ENCODE measurements around the gene OR11H6.
"Not testable (repeated sequence)": the region's sequence is repeated elsewhere in the genome, so short reads cannot be mapped to it uniquely, and the experiment has no call there.

The OR11H6 gene, protein sequence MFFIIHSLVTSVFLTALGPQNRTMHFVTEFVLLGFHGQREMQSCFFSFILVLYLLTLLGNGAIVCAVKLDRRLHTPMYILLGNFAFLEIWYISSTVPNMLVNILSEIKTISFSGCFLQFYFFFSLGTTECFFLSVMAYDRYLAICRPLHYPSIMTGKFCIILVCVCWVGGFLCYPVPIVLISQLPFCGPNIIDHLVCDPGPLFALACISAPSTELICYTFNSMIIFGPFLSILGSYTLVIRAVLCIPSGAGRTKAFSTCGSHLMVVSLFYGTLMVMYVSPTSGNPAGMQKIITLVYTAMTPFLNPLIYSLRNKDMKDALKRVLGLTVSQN

DNA sequence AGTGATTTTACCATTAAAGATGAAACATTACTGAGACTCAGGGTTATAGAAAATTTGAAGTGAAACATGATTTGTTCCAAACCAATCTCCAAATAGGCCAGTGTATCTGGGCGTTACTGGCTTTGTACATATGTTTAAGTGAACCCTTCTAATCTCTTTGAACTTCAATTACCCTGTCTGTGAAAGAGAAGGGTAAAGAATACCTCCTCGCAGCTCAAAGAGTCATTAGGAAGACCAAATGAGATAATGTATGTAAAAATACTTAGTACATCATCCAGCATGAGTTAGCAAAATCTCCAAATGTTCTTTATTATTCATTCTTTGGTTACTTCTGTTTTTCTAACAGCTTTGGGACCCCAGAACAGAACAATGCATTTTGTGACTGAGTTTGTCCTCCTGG, at the start of gene OR11H6:
TSS of gene OR11H6 (plus strand) at position 301 of the 400 bp plus-strand sequence. CDS start at position 301, 0 bp downstream.
- DNase-seq: no peak

DNA sequence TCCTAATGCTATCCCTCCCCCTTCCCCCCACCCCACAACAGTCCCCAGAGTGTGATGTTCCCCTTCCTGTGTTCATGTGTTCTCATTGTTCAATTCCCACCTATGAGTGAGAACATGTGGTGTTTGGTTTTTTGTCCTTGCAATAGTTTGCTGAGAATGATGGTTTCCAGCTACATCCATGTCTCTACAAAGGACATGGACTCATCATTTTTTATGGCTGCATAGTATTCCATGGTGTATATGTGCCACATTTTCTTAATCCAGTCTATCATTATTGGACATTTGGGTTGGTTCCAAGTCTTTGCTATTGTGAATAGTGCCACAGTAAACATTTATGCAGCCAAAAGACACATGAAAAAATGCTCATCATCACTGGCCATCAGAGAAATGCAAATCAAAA, 49.3 kb upstream of the OR11H6 start:
- not testable (repeated sequence) for DNase-seq

DNA sequence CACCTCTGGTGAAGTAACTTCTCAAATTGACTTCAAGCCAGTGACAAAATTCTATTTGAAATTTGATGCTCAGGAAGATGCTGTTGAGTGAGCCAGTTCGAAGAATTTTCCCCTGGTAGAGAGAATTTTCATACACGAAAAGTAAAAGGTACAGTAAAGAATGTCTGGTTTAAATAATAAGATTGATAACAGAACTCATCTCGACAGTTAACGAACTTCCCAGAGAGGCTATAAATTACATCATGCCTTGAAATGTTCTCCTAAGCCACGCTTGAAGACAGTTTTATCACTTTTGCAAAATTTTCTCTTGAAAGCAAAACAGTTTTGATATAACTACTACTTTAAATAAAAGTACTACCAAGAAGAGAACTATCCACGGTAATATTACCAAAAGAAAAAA, 47.2 kb upstream of the OR11H6 start:
- DNase-seq: no peak

DNA sequence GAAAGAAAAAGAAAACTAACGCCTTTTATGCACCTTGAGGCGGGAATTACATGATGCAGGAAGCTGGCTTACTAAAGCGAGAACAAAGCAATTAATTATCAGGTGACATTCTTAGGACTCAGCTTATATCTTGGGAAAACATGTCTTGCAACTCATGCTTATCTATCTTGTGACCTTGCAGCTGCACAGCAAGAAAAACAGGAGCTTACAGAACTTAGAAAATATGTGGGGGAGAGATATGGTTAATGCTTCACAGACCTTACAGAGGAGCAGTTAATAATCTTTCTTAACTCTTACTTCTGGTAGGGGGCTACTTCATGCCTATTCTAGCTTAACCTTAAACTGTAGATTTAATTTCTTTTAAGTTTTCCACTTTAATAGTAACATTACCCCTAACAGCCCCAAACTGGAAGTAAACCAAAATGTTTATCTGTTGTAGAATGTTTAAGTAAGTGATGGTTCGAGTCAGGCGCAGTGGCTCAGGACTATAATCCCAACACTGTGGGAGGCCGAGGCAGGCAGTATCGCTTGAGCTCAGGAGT, 46.0 kb upstream of the OR11H6 start:
- peak; percentile 92 for DNase-seq

DNA sequence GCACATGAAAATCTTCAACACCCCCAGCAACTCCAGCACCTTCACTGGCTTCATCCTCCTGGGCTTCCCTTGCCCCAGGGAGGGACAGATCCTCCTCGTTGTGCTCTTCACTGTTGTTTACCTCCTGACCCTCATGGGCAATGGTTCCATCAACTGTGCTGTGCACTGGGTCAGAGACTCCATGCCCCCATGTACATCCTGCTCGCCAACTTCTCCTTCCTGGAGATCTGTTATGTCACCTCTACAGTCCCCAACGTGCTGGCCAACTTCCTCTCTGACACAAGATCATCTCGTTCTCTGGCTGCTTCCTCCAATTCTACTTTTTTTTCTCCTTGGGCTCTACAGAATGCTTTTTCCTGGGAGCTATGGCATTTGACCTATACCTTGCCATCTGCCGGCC, 44.3 kb upstream of the OR11H6 start:
- no peak for DNase-seq

DNA sequence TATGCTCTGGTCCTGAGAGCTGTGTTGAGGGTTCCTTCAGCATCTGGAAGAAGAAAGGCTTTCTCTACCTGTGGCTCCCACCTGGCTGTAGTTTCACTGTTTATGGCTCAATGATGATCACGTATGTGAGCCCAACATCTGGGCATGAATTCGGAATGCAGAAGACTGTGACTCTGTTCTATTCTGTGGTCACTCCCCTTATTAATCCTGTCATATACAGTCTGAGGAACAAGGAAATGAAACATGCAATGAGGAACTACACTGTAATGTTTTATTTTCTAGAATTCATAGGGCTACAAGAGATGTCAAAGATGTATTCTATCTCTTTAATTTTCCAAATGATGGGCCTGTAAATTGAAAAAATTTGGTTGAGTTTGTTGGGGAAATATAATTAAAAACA, 43.6 kb upstream of the OR11H6 start:
- DNase-seq: no peak

DNA sequence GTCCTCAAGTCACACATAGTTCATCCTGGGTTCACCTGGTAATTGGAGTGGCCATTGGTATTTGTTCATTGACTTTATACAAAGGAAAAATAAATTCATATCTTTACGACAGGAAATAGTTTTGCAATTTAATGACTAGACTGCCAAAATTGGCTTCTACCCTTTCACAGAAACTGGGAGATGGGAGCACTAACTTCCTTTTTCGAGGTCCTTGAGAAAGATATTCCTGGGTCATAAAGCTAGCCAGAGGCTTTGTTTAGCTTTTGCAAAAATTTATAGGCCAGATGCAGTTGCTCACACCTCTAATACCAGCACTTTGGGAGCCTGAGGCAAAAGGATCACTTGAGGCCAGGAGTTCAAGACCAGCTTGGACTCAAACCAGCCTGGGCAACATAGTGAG, 43.0 kb upstream of the OR11H6 start:
- no peak for DNase-seq

DNA sequence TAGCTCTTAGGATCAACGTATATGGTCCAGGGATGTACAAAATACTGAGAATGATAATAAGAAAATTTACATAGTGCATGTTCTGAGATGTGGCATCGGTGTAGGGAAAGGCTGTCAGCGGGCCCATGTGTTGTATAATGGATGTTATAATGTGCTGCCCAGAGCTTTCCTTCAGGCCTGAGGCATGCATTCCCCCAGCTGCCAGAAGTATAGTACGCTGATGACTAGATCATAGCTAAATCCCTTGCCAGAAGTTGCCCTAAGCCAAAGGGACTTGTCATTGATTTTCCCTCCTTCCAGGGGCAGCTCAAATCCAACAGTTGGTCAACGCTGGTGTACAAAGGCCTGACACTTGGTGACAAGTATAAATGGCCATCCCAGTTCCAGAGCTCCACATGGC, 39.3 kb upstream of the OR11H6 start:
- no peak for DNase-seq

DNA sequence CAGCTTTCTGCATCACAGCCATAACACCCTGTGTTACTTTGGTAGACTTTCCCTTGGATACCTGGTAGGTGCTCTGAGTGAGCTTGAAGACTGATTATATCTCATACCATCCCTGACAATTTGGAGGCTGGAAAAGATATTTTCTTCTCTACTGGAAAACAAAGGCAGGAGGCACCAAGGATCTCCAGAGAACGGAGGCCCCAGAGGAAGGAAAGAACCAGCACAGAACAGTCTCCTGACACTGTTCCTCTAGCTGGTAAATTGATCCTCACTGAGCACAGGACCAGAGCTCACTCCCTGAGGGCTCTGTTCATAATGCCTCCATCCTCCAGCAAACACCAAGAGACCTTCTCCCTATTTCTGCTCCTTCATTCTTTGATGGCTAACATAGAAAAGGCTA, 32.9 kb upstream of the OR11H6 start, which contains the start of gene OR11G2:
TSS of gene OR11G2 (plus strand) at position 301 of the 400 bp plus-strand sequence. CDS start 6,542 bp downstream, outside the sequence.
- no peak for DNase-seq

DNA sequence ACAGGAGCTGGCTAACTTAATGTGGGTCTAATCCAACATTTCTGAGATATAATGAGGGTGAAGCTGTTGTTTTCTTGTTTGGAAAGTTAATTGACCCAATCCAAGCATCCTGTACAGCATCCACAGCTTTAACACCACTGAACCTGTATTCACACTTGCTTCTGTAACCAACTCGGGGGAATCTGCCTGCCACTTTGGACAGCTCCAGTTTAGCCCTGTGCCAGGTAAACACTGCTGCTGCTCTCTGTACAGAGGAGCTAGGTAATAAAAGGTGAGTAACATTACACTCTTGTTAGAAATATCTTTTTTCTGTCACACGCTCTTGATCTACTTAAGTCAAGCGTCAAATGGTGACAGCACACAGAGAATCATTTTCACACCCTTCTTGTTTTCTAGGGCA, 32.1 kb upstream of the OR11H6 start:
- no peak for DNase-seq

DNA sequence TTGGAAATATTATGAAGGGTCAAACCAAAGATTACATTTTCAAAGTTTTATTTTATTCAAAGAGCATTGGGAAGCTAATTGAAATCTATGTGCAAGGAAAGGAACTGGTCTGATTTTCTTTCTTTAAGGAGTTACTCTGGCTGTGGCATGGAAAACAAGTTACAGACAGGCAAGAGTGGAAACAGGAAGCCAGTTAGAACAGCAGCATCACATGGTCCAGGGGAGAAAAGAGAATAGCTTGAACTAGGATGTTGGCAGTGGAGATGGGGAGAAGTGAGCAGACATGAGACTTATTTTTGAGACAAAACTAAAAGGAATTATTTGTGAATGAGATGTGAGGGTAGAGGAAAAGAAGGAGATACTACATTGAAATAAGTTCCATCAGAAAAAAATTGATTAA, 29.4 kb upstream of the OR11H6 start:
- no peak for DNase-seq

DNA sequence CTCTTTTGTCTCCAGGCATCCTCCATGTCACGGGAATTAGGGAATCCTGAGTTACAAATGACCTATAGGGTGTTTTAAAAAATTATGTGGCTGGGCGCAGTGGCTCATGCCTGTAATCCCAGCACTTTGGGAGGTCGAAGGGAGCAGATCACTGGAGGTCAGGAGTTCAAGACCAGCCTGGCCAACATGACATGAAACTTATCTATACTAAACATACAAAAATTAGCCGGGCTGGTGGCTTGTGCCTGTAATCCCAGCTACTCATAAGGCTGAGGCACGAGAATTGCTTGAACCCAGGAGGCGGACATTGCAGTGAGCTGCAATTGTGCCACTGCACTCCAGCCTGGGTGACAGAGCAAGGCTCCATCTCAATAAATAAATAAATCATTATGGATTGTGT, 28.3 kb upstream of the OR11H6 start:
- not testable (repeated sequence) for DNase-seq

DNA sequence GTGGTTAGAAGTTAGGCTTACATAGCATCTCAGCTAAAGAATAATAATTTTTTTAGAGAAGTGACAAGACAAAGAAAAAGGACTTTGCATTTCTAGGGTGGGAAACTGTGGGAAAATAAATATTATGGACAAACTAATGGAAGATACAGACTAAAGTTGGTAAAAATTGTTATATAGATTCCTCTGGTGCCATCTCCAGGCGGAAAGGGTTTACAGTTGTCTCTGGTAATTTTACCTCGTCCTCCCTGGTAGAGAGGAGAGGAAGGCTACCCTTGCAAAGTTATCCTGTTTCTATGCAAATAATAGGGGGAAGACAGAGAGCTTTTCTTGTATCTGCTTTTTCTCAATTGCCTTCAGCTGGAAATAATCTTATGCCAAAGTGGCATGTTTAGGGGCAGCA, 27.6 kb upstream of the OR11H6 start:
- no peak for DNase-seq

DNA sequence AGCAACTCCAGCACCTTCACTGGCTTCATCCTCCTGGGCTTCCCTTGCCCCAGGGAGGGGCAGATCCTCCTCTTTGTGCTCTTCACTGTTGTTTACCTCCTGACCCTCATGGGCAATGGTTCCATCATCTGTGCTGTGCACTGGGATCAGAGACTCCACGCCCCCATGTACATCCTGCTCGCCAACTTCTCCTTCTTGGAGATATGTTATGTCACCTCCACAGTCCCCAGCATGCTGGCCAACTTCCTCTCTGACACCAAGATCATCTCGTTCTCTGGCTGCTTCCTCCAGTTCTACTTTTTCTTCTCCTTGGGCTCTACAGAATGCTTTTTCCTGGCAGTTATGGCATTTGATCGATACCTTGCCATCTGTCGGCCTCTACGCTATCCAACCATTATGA, 26.1 kb upstream of the OR11H6 start:
- DNase-seq: no peak

DNA sequence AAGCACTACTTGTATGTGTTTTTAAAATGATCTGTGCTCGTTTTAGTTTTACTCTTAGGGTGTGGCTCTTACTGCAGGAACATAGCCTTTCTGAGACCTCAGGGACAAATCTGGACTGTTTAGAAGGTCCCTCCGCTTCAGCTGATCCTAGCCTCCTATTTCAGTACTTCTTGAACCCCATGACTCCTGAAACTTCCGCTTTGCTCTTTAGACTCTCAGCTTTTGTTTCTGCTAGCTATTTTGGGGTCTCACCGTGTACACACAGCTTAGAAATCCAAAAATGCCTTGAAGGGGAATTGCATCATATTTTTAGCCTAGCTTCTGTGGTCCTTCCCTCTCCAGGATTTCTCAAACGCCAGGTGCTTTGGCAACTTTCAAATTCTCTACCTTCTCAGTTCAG, 24.5 kb upstream of the OR11H6 start:
- no peak for DNase-seq

DNA sequence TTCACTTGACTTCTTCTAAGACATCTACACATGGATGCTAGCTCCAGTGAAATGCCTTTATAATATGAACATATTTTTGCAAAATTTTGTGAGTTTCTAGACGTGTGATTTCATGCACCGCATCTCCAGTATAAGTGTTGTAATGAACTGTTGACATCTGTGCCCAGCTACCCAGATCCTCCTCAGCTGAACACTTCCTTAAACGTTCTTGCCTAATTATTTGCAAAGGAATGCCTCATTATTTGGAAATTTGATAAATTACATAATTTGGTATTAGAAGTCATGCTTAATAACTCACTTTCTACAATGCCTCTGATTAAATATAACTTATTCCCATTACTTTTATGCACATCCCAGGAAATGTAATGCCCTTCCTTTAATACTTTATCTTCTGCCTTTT, 18.8 kb upstream of the OR11H6 start:
- no peak for DNase-seq

DNA sequence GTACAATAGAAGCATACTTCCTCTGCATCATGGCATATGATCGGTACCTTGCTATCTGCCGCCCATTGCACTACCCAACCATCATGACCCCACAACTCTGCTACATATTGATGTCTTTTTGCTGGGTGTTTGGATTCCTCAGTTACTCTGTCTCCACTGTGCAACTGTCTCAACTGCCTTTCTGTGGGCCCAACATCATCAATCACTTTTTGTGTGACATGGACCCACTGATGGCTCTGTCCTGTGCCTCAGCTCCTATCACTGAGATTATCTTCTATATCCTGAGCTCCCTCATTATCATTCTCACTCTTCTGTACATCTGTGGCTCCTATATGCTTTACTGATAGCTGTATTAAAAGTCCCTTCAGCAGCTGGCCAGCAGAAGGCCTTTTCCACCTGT, 13.9 kb upstream of the OR11H6 start:
- DNase-seq: no peak

DNA sequence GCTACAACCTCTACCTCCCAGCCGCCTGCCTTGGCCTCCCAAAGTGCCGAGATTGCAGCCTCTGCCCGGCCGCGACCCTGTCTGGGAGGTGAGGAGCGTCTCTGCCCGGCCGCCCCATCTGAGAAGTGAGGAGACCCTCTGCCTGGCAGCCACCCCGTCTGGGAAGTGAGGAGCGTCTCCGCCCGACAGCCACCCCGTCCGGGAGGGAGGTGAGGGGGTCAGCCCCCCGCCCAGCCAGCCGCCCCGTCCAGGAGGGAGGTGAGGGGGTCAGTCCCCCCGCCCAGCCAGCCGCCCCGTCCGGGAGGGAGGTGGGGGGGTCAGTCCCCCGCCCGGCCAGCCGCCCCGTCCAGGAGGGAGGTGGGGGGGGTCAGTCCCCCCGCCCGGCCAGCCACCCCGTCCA, 11.1 kb upstream of the OR11H6 start:
- DNase-seq: not testable (repeated sequence)

DNA sequence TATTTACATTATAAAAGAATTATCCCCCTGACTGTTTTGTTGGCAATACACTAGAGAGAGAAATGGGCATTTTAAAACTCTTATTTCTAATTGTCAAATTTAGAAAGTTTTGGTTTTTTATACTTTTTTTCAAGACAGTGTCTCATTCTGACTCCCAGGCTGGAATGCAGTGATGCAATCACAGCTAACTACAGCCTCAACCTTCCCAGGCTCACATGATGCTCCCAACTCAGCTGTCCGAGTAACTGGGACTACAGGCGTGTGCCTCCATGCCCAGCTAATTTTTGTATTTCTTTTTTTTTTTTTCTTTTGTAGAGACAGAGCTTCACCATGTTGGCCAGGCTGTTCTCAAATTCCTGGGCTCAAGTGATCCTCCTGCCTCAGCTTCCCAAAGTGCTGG, 8.3 kb upstream of the OR11H6 start:
- DNase-seq: no peak

DNA sequence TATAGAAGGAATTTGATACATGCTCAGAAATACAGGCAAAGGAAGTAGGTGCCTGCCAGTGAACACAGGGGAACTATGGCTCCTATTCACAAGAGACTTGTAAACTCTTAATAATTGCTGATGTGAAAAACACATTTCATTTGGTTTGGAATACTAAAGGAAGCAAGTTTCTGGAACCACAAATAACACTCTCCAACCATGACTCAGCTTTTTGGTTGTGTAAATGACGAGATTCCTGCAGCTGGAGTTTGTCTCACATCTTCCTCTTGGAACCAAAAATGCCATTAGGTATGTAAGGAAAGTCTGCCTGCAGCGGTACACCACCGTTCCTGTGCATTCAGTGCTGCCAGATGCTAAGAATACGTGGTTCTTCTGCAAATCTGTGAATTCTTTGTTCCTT, 4.5 kb upstream of the OR11H6 start:
- no peak for DNase-seq

DNA sequence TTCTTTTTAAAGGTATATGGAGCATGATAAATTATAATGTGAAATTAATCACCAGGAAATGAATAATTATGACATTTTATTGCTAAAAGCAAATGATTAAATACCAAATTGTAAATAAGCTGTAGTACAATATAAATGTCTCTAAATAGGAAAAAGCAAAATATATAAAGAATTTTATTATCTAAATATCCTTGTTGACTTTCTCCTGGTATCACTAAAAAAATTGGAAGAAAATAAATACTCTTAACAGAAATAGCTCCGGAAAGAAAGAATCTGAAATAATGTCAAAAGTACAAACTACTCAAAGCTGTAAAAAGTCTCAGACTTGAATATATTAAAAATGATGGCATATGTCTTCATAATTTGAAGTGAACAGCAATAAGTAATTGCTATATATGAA, 5.2 kb downstream of the OR11H6 start, which contains the start of gene OR11H7:
TSS of gene OR11H7 (plus strand) at position 301 of the 400 bp plus-strand sequence.
- no peak for DNase-seq

DNA sequence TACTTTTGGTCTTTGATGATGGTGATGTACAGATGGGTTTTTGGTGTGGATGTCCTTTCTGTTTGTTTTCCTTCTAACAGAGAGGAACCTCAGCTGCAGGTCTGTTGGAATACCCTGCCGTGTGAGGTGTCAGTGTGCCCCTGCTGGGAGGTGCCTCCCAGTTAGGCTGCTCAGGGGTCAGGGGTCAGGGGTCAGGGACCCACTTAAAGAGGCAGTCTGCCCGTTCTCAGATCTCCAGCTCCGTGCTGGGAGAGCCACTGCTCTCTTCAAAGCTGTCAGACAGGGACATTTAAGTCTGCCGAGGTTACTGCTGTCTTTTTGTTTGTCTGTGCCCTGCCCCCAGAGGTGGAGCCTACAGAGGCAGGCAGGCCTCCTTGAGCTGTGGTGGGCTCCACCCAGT, 11.9 kb downstream of the OR11H6 start:
- not testable (repeated sequence) for DNase-seq

DNA sequence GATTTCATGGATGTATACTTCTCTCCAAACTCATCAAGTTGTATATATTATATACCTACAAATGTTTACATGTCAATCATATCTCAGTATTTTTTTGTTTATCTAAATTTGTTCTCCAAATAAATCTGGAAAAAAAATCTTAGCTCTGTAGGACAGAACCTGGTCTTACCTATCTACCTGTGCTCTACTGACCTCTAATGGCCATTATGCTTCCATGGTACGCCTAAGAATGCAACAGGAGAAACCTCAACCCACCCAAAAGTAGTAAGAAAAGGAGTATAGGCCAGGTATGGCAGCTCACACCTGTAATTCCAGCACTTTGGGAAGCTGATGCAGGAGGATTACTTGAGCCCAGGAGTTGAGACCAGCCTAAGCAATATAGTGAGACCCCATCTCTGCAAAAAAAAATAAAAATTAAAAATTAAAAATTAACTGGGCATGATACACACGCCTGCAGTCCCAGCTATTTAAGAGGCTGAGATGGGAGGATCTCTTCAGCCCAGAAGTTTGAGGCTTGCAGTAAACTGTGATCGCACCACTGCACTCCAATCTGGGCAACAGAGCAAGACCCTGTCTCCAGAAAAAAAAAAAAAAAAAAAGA, 24.2 kb downstream of the OR11H6 start:
- DNase-seq: peak; percentile 24

DNA sequence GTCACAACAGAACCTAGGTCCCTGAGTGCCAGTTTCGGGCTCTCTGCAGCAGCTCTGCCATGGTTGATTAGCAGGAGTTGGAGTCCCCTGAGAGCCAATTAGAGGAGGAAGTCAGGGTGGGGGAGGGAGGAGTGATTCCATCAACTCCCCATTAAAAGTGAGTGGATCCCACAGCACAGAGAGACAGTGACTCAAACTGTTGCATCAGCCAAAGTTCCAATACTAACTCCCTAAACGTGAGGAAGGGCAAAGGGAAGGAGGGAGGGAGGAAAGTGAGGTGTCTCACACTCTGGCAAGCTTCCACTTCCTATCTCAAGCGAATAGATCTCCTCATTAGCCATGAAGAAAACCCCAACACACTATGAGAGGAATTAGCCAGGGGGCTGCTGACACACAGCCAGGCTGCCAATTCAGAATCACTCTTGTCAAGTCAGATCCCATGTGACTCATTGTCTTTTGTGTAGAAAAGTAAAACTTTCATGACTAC, 39.2 kb downstream of the OR11H6 start:
- peak; percentile 75 for DNase-seq
